DMS 273 treated with DMSO at 0.1 percent for 48 hours (cell line): ENCODE results near the gene TSC2.

Experiments
- DNase-seq: peaks from one replicate; lab custom pipeline; 2025; lab: John Stamatoyannopoulos, UW

Gene TSC2

GRCh38 chr16:2070576-2071453 lies 23.0 kb downstream of the TSC2 start:
- no peak for DNase-seq

- no peak for DNase-seq
Observed at GRCh38 chr16:2071454-2072202, 23.8 kb downstream of the TSC2 start.

- no peak for DNase-seq
Observed at GRCh38 chr16:2072926-2073325, 25.1 kb downstream of the TSC2 start.

- DNase-seq = no peak
Observed at GRCh38 chr16:2074071-2074470, 26.3 kb downstream of the TSC2 start.

- DNase-seq = no peak
Observed at GRCh38 chr16:2075631-2076030, 27.8 kb downstream of the TSC2 start.

GRCh38 chr16:2076072-2076865 lies 28.5 kb downstream of the TSC2 start:
- DNase-seq = no peak

- DNase-seq = no peak
Observed at GRCh38 chr16:2077016-2077415, 29.2 kb downstream of the TSC2 start.

GRCh38 chr16:2077696-2078095 lies 29.9 kb downstream of the TSC2 start:
- no peak for DNase-seq

GRCh38 chr16:2078096-2078495 lies 30.3 kb downstream of the TSC2 start:
- DNase-seq = no peak

GRCh38 chr16:2078691-2079090 lies 30.9 kb downstream of the TSC2 start:
- DNase-seq = no peak

- no peak for DNase-seq
Observed at GRCh38 chr16:2079311-2079800, 31.6 kb downstream of the TSC2 start.

GRCh38 chr16:2079991-2080390 lies 32.2 kb downstream of the TSC2 start:
- DNase-seq = no peak

- DNase-seq = no peak
Observed at GRCh38 chr16:2081201-2082084, 33.7 kb downstream of the TSC2 start.

- no peak for DNase-seq
Observed at GRCh38 chr16:2082171-2082982, 34.6 kb downstream of the TSC2 start.

GRCh38 chr16:2082983-2083364 lies 35.2 kb downstream of the TSC2 start:
- DNase-seq = no peak

- no peak for DNase-seq
Observed at GRCh38 chr16:2083409-2083808, 35.6 kb downstream of the TSC2 start.

- DNase-seq = no peak
Observed at GRCh38 chr16:2083876-2084780, 36.3 kb downstream of the TSC2 start.

GRCh38 chr16:2084895-2085625 lies 37.3 kb downstream of the TSC2 start:
- no peak for DNase-seq

GRCh38 chr16:2085669-2086068 lies 37.9 kb downstream of the TSC2 start:
- no peak for DNase-seq
